ENCODE results near the gene NPIPB13.
"Not testable (repeated sequence)": the region's sequence is repeated elsewhere in the genome, so short reads cannot be mapped to it uniquely, and the experiment has no call there.

NPIPB13 gene

DNA sequence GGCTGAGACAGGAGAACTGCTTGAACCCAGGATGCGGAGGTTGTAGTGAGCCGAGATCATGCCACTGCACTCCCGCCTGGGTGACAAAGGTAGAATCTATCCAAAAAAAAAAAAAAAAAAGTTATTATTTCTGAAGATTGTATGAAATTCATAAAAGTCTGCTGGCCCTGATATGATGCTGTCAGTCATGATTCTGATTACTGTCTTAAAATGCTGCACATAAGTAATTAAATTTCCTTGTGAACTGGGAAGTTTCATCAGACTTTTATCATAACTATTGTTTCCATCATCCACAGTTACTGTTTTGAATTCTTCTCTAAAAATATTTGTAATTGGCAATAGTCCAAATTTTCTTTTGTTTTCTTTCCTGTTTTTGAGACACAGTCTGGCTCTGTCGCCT, at the start of gene NPIPB13:
Gene NPIPB13 (minus strand): TSS at position 101 of the 400 bp plus-strand sequence. CDS start 2,906 bp downstream, outside the sequence.
- DNase-seq = not testable (repeated sequence)

DNA sequence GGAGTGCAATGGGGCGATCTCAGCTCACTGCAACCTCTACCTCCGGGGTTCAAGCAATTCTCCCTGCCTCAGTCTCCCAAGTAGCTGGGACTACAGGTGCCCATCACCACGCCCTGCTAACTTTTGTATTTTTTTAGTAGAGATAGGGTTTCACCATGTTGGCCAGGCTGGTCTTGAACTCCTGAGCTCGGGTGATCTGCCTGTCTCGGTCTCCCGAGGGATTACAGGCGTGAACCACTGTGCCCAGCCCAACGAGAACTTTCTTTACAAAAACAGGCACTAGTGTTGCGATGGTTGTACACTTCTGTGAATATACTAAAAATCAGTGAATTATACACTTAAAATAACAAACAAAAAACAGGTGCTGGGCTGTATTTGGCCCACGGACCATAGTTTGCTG, 34.1 kb upstream of the NPIPB13 start:
- DNase-seq = not testable (repeated sequence)

DNA sequence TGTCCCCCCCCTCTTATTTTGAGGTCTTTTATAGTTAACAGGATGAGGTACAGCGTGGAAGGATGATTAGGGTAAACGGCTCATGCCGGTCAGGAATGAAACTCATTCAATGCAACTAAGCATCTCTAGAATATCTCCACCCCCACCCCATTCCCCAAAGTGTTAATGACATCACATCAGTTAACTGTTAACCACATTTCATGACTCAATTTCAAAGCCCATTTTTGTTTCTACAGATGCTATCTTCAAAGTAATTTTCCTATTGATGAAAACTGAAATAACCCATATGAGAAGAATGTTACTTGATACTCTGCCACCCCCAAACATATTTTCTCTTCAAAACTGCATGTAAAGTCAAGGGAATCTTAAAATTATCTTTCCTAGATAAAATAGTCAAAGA, 30.2 kb upstream of the NPIPB13 start:
- not testable (repeated sequence) for DNase-seq

DNA sequence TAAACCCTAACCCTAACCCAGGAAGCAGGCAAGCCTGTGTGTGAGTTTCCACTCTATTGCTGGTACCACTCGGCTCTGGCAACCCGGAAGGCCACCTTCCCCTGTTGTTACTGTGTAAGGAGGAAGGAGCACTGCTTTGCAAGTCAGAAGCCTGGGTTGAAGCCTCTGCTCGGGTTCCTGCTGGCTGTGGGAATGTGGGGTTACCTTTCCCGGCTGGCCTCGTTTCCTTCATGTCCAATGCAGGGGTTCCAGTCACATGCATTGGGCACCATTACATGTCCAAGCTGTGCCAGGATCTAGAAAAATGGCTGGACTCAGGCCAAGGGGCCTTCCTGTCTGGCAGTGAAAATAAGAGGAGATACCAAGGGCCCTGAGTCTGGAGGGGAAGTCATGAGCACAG, 31.2 kb downstream of the NPIPB13 start:
- not testable (repeated sequence) for DNase-seq

DNA sequence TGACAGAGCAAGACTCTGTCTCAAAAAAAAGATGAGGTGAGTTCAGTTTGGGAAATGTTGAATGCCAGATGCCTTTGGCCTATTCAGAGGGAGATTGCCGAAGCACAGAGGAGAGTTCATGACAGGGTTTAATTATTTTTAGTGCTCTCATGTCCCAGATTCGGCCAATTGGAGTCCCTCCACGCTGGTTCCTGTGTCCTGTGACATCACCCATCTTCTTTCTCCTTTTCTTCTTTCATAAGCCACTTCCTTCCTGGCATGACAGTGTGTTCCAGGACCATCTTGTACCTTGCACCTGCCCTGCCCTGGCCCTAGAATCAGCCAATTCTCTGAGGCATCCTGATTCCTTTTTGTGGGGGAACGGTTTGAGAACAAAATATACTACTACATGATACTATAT, 36.9 kb downstream of the NPIPB13 start:
- DNase-seq = not testable (repeated sequence)

DNA sequence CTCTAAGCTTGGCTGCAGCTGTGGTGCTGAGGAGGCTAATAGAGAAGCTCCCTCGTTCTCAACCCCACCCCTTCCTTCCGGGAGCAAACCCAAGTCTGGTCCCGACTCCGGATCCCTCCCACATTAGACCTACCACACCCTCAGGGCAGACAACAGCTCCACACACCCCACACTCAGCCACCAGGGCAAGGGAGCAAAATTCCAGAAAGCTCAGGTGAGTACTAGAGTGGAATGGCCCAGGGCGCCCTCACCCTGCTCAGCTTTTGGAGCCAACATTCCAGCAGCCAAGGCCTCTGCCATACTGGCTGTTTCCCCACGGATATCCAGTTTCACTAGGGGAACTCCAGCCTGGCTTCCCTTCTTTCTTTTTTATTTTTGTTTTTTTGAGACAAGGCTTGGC, 39.2 kb downstream of the NPIPB13 start:
- DNase-seq = not testable (repeated sequence)

DNA sequence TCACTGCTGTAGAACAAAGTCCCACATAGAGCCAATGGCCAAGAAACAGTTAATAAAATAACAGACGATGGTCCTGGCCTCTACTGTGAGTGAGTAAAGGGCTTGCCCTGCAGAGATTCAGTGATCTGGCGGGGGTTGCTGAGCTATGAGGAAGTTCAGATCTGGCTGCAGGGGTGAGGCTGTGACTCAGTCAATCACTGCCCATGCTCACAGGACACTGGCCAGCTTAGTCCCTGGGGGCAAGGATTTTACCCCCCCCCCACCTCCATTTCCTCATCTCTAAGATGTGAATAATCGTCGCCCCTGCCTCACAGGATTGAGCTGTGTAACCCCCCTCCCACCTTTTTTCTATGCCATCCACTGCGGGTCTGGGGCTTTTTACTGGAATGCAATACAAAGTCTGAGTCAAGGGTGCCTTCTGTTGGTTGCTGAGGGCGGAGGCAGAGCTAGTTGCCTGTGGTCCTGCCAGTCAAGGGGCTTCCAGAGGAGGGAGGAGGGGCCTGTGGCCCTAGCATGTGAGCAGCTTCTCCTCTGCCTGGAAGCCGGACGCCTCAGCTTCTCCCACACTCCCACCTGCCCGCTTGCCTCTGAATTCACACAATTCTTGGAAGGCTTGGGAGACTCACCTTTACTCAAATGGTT, 41.1 kb downstream of the NPIPB13 start:
- DNase-seq = not testable (repeated sequence)

DNA sequence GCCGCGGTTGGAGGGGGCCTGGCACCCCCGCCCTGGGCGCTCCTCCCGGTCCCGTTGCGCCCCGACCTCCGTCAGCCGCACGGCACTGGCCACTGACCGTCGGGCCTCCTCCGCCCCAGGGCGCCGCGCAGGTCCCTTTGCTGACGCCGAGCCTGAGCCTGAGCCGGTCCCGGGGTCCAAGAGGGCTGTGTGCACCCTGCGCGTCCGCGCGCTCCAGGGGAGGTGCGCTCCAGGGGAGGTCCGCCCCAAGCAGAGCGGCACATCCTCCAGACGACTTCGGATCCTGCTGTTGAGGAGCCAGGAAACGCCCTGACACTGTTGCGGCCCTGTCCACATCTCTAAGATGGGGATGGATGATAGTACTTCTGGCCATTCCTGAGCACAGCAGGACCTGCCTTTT, 42.0 kb downstream of the NPIPB13 start:
- DNase-seq = not testable (repeated sequence)

DNA sequence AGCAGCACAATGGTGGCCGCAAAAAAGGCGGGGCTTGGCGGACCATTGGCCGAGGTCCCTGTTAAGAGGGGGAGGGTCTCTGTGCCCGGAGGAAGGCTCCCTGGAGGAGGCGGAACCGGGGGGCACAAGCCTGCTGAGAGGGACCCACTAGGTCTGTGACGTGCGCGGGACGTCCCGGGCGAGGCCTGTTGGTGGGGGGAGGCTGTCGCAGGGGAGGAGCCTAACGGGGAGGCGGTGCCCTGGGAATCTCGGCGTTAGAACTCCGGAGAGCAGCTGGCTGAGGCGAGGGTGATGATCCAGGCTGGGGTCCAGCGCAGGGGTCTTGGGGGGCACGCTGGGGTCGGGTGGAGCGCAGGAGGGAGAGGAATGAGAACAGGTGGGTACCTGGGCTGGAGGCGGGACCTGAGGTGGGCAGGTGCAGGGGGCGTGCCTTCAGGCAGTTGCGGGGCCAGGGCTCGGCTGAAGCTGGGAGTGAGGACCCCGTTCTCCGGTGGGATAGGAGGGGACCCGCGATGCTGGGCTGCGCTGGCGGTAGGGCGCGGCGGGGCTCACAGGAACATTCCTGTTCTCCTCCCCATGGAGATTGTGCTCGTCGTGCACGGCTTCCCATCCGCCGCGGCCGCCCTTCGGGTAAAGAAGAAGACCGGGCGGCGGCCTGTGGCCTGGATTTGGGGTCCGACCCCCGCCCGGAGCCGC, 42.6 kb downstream of the NPIPB13 start:
- peak; percentile 2 for DNase-seq

DNA sequence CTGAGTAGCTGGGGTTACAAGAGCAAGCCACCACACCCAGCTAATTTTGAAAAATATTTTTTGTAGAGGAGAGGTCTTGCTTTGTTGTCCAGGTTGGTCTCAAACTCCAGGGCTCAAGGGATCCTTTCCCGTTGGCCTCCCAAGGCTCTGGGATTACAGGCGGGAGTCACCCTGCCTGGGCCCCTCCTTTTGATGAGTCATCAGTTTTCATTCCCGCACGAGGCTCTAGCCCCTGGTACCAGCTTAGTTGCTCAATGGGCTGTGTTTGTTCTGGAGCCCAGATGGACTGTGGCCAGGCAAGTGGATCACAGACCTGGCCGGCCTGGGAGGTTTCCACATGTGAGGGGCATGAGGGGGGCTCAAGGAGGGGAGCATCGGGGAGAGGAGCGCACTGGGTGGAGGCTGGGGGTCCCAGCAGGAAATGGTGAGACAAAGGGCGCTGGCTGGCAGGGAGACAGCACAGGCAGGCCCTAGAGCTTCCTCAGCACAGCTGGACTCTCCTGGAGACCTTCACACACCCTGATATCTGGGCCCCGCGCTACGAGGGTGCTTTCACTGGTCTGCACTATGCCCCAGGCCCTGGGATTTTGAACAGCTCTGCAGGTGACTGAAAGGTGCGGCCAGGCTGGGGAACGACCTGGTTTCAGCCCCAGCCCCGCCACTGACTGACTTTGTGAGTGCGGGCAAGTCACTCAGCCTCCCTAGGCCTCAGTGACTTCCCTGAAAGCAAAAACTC, 48.5 kb downstream of the NPIPB13 start:
- DNase-seq = not testable (repeated sequence)

DNA sequence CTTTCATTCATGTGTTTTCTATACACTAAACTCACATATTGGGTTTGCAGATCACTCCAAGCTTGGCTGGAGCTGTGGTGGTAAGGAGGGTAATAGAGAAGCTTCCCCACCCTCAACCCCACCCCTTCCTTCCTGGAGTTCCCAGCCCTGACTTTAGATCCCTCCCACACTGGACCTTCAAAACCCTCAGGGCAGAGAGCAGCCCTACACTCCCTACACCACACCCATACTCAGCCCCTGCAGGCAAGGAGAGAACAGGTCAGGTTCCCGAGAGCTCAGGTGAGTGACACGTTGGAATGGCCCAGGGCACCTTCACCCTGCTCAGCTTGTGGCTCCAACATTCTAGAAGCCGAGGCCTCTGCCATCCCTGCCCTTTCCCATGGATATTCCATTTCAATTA, 49.2 kb downstream of the NPIPB13 start, which contains the start of gene SULT1A3:
Gene SULT1A3 (plus strand): TSS at position 207 of the 400 bp plus-strand sequence. CDS start 1,474 bp downstream, outside the sequence.
- not testable (repeated sequence) for DNase-seq

Data from activated CD4-positive, alpha-beta T cell treated with anti-CD3 and anti-CD28 coated beads for 1 hour (primary cell).